ENCODE measurements around the gene B3GAT3.

DNA sequence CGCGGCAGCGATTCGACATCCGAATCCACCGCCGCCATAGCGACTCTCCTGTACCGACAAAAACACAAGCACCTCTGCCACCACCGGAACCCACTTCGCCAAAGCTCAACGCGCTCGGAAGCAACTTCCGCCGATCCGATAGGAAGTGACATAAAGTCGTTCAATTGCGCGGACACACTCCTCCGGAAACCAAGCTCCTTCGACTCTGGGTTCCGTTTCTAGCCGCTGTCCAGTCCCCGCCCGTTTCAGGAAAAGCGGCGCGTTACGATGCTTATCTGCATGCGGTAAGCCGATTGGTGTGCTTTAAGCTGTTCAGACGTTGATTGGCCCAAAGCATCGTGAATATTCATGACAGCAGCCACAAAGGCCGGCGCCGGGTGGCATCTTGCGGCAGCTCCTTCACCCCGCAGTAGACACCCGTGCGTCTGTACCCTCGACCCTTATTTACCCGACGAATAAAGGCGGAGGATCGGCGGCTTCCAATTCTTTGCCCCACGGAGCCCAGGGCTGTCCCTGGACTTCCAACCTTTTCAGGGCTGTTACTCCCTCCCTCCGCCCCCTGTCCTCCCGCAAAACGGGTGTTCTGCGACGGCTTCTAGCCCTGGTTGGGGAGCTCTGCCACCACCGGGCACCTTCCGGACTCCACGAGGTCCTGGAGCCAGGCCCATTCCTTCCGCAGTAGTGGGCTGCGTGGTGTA, 30.2 kb downstream of the B3GAT3 start, which contains the start of gene TUT1:
- TF ChIP-seq, protein P1, sequence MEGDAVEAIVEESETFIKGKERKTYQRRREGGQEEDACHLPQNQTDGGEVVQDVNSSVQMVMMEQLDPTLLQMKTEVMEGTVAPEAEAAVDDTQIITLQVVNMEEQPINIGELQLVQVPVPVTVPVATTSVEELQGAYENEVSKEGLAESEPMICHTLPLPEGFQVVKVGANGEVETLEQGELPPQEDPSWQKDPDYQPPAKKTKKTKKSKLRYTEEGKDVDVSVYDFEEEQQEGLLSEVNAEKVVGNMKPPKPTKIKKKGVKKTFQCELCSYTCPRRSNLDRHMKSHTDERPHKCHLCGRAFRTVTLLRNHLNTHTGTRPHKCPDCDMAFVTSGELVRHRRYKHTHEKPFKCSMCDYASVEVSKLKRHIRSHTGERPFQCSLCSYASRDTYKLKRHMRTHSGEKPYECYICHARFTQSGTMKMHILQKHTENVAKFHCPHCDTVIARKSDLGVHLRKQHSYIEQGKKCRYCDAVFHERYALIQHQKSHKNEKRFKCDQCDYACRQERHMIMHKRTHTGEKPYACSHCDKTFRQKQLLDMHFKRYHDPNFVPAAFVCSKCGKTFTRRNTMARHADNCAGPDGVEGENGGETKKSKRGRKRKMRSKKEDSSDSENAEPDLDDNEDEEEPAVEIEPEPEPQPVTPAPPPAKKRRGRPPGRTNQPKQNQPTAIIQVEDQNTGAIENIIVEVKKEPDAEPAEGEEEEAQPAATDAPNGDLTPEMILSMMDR (IDR thresholded peaks at IDR 0.05): peak in 3 of 6 experiments; percentile 4 to 20 (median 19)
- TF ChIP-seq POLR2A (IDR thresholded peaks at IDR 0.05): peak in 3 of 4 donors; percentile 69 to 90 (median 79)
